OCI-LY7 (cell line): ENCODE measurements around the gene TLE1. TPM values are rescaled to one million over a fixed set of nuclear protein-coding genes. Genes with fewer than 3 reads are reported as not detected.

ENCODE experiments used
- BruUV-seq: library from RNA; stranded (reverse); fragments of 400-500 nt; replicated peaks from 2 replicates; lab custom pipeline; 2021; lab: Mats Ljungman, UMichigan
- CTCF ChIA-PET: fragments of 300-600 bp; sonication (Branson Sonifier 250); formaldehyde crosslinking; loops from one replicate; lab custom pipeline; 2022; ENCODE audit warnings: antibody characterized with exemption; ENCODE audit not compliant: unreplicated experiment; lab: Charles Lee
- POLR2A ChIA-PET: fragments of 300-600 bp; sonication (Branson Sonifier 250); formaldehyde crosslinking; loops from one replicate; lab custom pipeline; 2022; ENCODE audit warnings: antibody characterized with exemption; lab: Charles Lee
- DNase-seq: peaks from one replicate; pipeline ENCODE4 v3.0.0-alpha.2; 2015; ENCODE audit warnings: low spot score
- H2AFZ ChIP-seq: fragments of 200-600 bp; sonication (generic), shearing (Covaris generic); 2 replicates; pipeline ENCODE4 v1.6.1; 2014; ENCODE audit warnings: mild to moderate bottlenecking, antibody characterized with exemption, low read length, moderate library complexity
- H3K27ac ChIP-seq: fragments of 200-600 bp; sonication (generic); 2 replicates; pipeline ENCODE4 v1.5.1; 2014; ENCODE audit warnings: mixed run types, low read depth, mild to moderate bottlenecking, moderate library complexity, low read length, inconsistent platforms; ENCODE audit not compliant: poor library complexity, severe bottlenecking
- H3K36me3 ChIP-seq: fragments of 200-600 bp; sonication (generic); 2 replicates; pipeline ENCODE4 v1.6.1; 2014; ENCODE audit warnings: mild to moderate bottlenecking, antibody characterized with exemption, low read length, moderate library complexity, mixed read lengths; ENCODE audit not compliant: insufficient read depth
- H3K4me1 ChIP-seq: fragments of 200-600 bp; sonication (generic); 2 replicates; pipeline ENCODE4 v1.5.1; 2014; ENCODE audit warnings: mild to moderate bottlenecking, low read length; ENCODE audit not compliant: insufficient read depth, poor library complexity, severe bottlenecking
- H3K4me2 ChIP-seq: fragments of 200-600 bp; sonication (generic); 2 replicates; pipeline ENCODE4 v1.6.1; 2014; ENCODE audit warnings: mild to moderate bottlenecking, low read length
- H3K4me3 ChIP-seq: fragments of 200-600 bp; sonication (generic); 2 replicates; pipeline ENCODE4 v1.5.1; 2014; ENCODE audit warnings: mild to moderate bottlenecking, low read depth, low read length; ENCODE audit not compliant: poor library complexity, severe bottlenecking
- H3K79me2 ChIP-seq: fragments of 200-600 bp; sonication (generic); 2 replicates; pipeline ENCODE4 v1.6.1; 2016; ENCODE audit warnings: low read depth, mild to moderate bottlenecking, low read length, moderate library complexity, mixed read lengths; ENCODE audit not compliant: insufficient read depth
- H3K9me2 ChIP-seq: fragments of 200-600 bp; sonication (generic); 2 replicates; pipeline ENCODE4 v1.6.1; 2016; ENCODE audit warnings: mild to moderate bottlenecking, low read length, mixed read lengths; ENCODE audit not compliant: insufficient read depth
- H3K9me3 ChIP-seq: fragments of 200-600 bp; sonication (generic); 2 replicates; pipeline ENCODE4 v1.6.1; 2014; ENCODE audit warnings: mild to moderate bottlenecking, mixed run types, low read length, mixed read lengths
- H4K20me1 ChIP-seq: fragments of 200-600 bp; sonication (generic); 2 replicates; pipeline ENCODE4 v1.6.1; 2014; ENCODE audit warnings: mild to moderate bottlenecking, antibody characterized with exemption, low read length, moderate library complexity, mixed read lengths; ENCODE audit not compliant: insufficient read depth
- EZH2phosphoT487 ChIP-seq: fragments of 200-600 bp; sonication (generic); IDR thresholded peaks from 2 replicates; pipeline ENCODE4 v1.6.1; 2018; ENCODE audit warnings: low read depth, borderline replicate concordance, mild to moderate bottlenecking, mixed run types, antibody characterized with exemption, low read length, moderate library complexity, mixed read lengths
- intact Hi-C: fragments of 100-400 bp; cut with micrococcal nuclease; formaldehyde crosslinking; loops from one replicate; pipeline ENCODE4 v1.10.0; 2022; ENCODE audit not compliant: unreplicated experiment
- total RNA-seq, 2 experiments: library from RNA; depleted of rRNA in 1 of 2; stranded (reverse); fragments of >200 nt in 1 of 2; shearing (Covaris generic) in 1 of 2; gene quantifications; 2 replicates each; pipeline ENCODE4 v1.2.3, GENCODE V29; 2014 to 2022
- TF ChIP-seq, protein P1 (sequence below): fragments of 200-600 bp; sonication (generic); conservative IDR thresholded peaks from 2 replicates; pipeline ENCODE4 v1.5.1; 2014; ENCODE audit warnings: mild to moderate bottlenecking, antibody characterized with exemption, low read length, moderate library complexity, mixed read lengths

TLE1 gene
- total RNA-seq, 2 experiments from 2014 or later = 0.13 TPM; not detected in 1

DNA sequence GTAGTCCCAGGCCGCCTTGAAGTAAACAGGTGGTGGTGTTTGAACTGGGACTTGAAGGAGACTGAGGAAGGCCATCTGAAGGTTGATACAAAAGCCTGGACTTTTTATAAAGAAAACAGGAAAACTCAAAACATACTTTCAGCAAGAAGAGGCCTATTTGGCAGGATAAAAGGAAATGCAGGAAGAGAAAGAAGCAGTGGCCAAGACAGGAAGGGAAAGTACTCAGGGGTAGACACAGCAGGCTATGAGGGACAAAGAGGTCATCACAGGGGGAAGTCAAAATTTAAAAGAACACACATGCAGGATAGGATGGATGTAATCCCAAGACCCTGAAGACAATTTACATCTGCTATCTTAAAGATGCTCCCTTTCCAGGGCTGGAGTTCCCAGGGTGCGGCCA is 13.0 kb downstream of the TLE1 start:
- no peaks in the 10 kb centered on the region for H3K79me2 ChIP-seq
- no peaks in the 10 kb centered on the region for H3K4me1 ChIP-seq
- no peak for DNase-seq
- H3K36me3 ChIP-seq = no peaks in the 10 kb centered on the region
- BruUV-seq = no TSS peak
- no peaks in the 10 kb centered on the region for H3K9me3 ChIP-seq
- POLR2A ChIA-PET = no interaction called here
- H2AFZ ChIP-seq = no peak overlapping the region
- no peaks in the 10 kb centered on the region for H4K20me1 ChIP-seq
- no peak overlapping the region for H3K4me3 ChIP-seq
- intact Hi-C loops = no loop called here
- TF ChIP-seq, protein P1, sequence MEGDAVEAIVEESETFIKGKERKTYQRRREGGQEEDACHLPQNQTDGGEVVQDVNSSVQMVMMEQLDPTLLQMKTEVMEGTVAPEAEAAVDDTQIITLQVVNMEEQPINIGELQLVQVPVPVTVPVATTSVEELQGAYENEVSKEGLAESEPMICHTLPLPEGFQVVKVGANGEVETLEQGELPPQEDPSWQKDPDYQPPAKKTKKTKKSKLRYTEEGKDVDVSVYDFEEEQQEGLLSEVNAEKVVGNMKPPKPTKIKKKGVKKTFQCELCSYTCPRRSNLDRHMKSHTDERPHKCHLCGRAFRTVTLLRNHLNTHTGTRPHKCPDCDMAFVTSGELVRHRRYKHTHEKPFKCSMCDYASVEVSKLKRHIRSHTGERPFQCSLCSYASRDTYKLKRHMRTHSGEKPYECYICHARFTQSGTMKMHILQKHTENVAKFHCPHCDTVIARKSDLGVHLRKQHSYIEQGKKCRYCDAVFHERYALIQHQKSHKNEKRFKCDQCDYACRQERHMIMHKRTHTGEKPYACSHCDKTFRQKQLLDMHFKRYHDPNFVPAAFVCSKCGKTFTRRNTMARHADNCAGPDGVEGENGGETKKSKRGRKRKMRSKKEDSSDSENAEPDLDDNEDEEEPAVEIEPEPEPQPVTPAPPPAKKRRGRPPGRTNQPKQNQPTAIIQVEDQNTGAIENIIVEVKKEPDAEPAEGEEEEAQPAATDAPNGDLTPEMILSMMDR = no peak
- TF ChIP-seq EZH2phosphoT487 = no peak
- no peaks in the 10 kb centered on the region for H3K9me2 ChIP-seq
- CTCF ChIA-PET = no interaction called here
- H3K4me2 ChIP-seq = no peak overlapping the region
- no peak overlapping the region for H3K27ac ChIP-seq

DNA sequence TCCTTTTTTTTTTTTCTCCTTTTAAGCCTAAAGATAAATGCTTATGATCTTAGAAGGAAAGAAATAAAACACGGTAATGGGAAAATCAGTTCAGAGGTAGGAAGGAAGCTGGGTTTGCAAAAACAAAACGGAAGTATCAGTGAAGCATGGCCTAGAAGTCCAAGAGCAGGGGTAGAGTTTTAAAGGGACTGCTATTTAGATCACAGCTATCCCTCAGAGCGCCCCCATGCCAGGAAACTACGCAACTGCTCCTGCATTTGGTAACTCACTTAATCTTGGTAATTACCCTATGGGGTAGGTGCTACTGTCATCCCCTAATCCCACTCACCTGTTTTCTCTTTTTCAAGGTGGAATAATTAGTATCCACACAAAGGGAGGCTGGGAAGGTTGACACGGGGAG is 16.0 kb downstream of the TLE1 start:
- Histone ChIP-seq H2AFZ (no peak overlapping the region), H4K20me1 (no peaks in the 10 kb centered on the region), H3K9me2 (no peaks in the 10 kb centered on the region), H3K9me3 (no peaks in the 10 kb centered on the region), H3K4me1 (no peaks in the 10 kb centered on the region), H3K36me3 (no peaks in the 10 kb centered on the region), H3K4me3 (no peak overlapping the region), H3K27ac (no peak overlapping the region), H3K79me2 (no peaks in the 10 kb centered on the region), H3K4me2 (no peak overlapping the region)
- no peak for TF ChIP-seq EZH2phosphoT487
- TF ChIP-seq, protein P1 = no peak
- ChIA-PET CTCF (no interaction called here), POLR2A (interaction anchor here (0.6 to 0.7 kb wide), 2 partner anchors 136 to 471 kb away, joined by 3 to 4 read pairs; no protein-coding TSS in a partner anchor)
- intact Hi-C loops = no loop called here
- BruUV-seq = no TSS peak
- no peak for DNase-seq

DNA sequence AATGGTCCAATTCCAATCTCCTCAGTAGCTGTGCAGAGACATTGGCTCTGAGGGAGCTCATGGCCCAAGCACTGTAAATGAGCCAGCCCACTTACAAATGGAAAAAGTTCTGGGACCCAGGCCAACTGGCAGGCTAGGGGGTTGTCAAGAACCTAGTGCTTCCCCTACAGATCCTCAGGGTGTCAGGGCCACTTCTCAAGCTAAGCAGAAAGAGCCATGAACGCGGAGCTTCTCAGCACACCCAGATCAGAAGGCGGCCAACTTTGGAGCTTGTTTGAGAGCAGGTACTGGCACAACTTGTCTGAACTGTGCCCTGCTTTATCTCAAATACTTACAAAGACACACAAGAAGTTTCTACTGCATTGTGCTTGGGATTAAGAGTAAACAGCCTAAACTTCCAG is 17.5 kb downstream of the TLE1 start:
- H3K4me1 ChIP-seq = no peaks in the 10 kb centered on the region

More for the DNA sequence above, 17.5 kb downstream of the TLE1 start:
- H3K4me2 ChIP-seq = no peak overlapping the region
- no TSS peak for BruUV-seq
- H3K27ac ChIP-seq = no peak overlapping the region
- no peaks in the 10 kb centered on the region for H3K79me2 ChIP-seq
- ChIA-PET CTCF (no interaction called here), POLR2A (interaction anchor here (0.6 kb wide), 2 partner anchors 31 to 110 kb away, joined by 3 read pairs; no protein-coding TSS in a partner anchor)
- H3K4me3 ChIP-seq = no peak overlapping the region
- H4K20me1 ChIP-seq = no peaks in the 10 kb centered on the region
- no peaks in the 10 kb centered on the region for H3K9me3 ChIP-seq
- no peaks in the 10 kb centered on the region for H3K9me2 ChIP-seq
- TF ChIP-seq, protein P1 = no peak
- no peak for DNase-seq
- H3K36me3 ChIP-seq = no peaks in the 10 kb centered on the region
- intact Hi-C loops = no loop called here
- H2AFZ ChIP-seq = no peak overlapping the region
